Activated T-cell treated with anti-CD3 and anti-CD28 coated beads for 4 hours (primary cell): Measurements from ENCODE around the gene TULP1.

Experiments
- DNase-seq: peaks from one replicate; pipeline ENCODE4 v3.0.0-alpha.2; 2020

Gene TULP1

GRCh38 chr6:35454391-35455110, 58.1 kb downstream of the TULP1 start:
- no peak for DNase-seq

GRCh38 chr6:35453236-35453635, 59.5 kb downstream of the TULP1 start:
- DNase-seq: no peak

- DNase-seq: peak; percentile 77
These were observed 60.3 kb downstream of the TULP1 start, which contains the start of gene FANCE for GRCh38 chr6:35452183-35453090. FANCE (plus strand) TSS chr6:35452338; CDS start chr6:35452546, 208 bp downstream.

- DNase-seq: no peak
These were observed 61.1 kb downstream of the TULP1 start for GRCh38 chr6:35451354-35452182.

- no peak for DNase-seq
These were observed 63.3 kb downstream of the TULP1 start for GRCh38 chr6:35449287-35449881.

- no peak for DNase-seq
These were observed 64.5 kb downstream of the TULP1 start for GRCh38 chr6:35448191-35448590.
